Lung microvascular endothelial cell (primary cell): Measurements from ENCODE around the gene SLITRK2. TPM values are rescaled to one million over a fixed set of nuclear protein-coding genes. Genes with fewer than 3 reads are reported as not detected.

Experiments
- DNase-seq, 2 donors: peaks; one replicate each; pipeline versions ENCODE4 v3.0.0 to v3.0.0-alpha.2; 2010; ENCODE audit warnings: low read depth in 2 of 2
- total RNA-seq: library from RNA; depleted of rRNA; stranded (reverse); fragments of >200 nt; gene quantifications from 2 replicates; pipeline ENCODE4 v1.2.1, GENCODE V29; 2014

The SLITRK2 gene
- total RNA-seq, 1 donor from 2014 or later, result not detected

GRCh38 chrX:145848857-145849256 is 31.2 kb downstream of the SLITRK2 start:
- no peak for DNase-seq

- no peak for DNase-seq
Measured at GRCh38 chrX:145853181-145853580, 35.6 kb downstream of the SLITRK2 start.

GRCh38 chrX:145856181-145856580 is 38.6 kb downstream of the SLITRK2 start:
- no peak for DNase-seq

DNA sequence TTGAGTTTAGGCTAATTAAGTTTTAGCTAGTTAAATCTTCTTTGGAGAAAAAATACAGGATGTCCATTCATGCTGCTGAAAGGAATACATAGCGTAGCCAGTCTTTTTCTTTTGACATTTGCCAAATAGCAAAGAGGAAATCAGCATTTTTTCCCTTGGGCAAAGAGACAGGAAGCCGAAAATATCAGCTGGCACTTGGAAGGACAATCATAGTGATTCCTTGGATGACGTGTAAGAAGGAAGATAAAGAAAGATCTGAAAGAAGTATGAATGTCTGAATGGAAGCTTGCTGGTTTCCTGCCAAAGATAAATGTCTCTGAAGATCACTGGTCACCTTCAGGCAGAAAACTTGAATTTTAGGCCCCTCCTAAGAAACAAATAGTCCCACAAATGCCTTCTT is 44.2 kb downstream of the SLITRK2 start:
- DNase-seq, result no peak

GRCh38 chrX:145865082-145865481 is 47.5 kb downstream of the SLITRK2 start:
- DNase-seq, result no peak
